Trophoblast cell (in vitro differentiated cells and primary cell): ENCODE data around the gene JAKMIP1.

Experiments
- DNase-seq, 2 donors: peaks; one replicate each; pipeline ENCODE4 v3.0.0-alpha.2; 2016
- H2AFZ ChIP-seq: 2 replicates; pipeline ENCODE4 v1.6.1; 2013; ENCODE audit warnings: low read length, moderate library complexity, mild to moderate bottlenecking; ENCODE audit not compliant: insufficient read depth, poor library complexity
- H2AK5ac ChIP-seq: 2 replicates; pipeline ENCODE4 v1.6.1; 2013; ENCODE audit warnings: mild to moderate bottlenecking, low read length
- H2BK120ac ChIP-seq: 2 replicates; pipeline ENCODE4 v1.6.1; 2013; ENCODE audit warnings: low read length, mild to moderate bottlenecking, moderate library complexity; ENCODE audit not compliant: insufficient read depth, poor library complexity
- H2BK12ac ChIP-seq: 2 replicates; pipeline ENCODE4 v1.6.1; 2013; ENCODE audit warnings: mild to moderate bottlenecking, low read length, moderate library complexity
- H2BK5ac ChIP-seq: 2 replicates; pipeline ENCODE4 v1.6.1; 2013; ENCODE audit warnings: low read length, low read depth, moderate library complexity, mild to moderate bottlenecking; ENCODE audit not compliant: poor library complexity
- H3K14ac ChIP-seq: 2 replicates; pipeline ENCODE4 v1.6.1; 2013; ENCODE audit warnings: mild to moderate bottlenecking, low read length
- H3K18ac ChIP-seq: 2 replicates; pipeline ENCODE4 v1.6.1; 2013; ENCODE audit warnings: mild to moderate bottlenecking, low read length
- H3K23ac ChIP-seq: 2 replicates; pipeline ENCODE4 v1.6.1; 2013; ENCODE audit warnings: low read length
- H3K27ac ChIP-seq: 2 replicates; pipeline ENCODE4 v1.5.1; 2013; ENCODE audit warnings: low read depth, mild to moderate bottlenecking, inconsistent platforms, low read length, moderate library complexity
- H3K27me3 ChIP-seq: 2 replicates; pipeline ENCODE4 v1.6.1; 2013; ENCODE audit warnings: inconsistent platforms, mild to moderate bottlenecking, low read length, moderate library complexity; ENCODE audit not compliant: insufficient read depth
- H3K36me3 ChIP-seq, 2 experiments: 1 replicate in 1 of 2; 2 replicates in 1 of 2; pipeline ENCODE4 v1.6.1; 2013; ENCODE audit warnings: low read length in 2 of 2, mild to moderate bottlenecking in 2 of 2, moderate library complexity in 1 of 2; ENCODE audit not compliant: insufficient read depth in 2 of 2, control insufficient read depth in 1 of 2
- H3K4ac ChIP-seq: 2 replicates; pipeline ENCODE4 v1.6.1; 2013; ENCODE audit warnings: low read depth, mild to moderate bottlenecking, low read length, moderate library complexity
- H3K4me1 ChIP-seq, 2 experiments: 1 replicate in 1 of 2; 2 replicates in 1 of 2; pipeline ENCODE4 v1.6.1; 2013; ENCODE audit warnings: low read length in 2 of 2, mild to moderate bottlenecking in 2 of 2, moderate library complexity in 1 of 2; ENCODE audit not compliant: insufficient read depth in 2 of 2, control insufficient read depth in 1 of 2
- H3K4me2 ChIP-seq: 2 replicates; pipeline ENCODE4 v1.6.1; 2013; ENCODE audit warnings: inconsistent platforms, mild to moderate bottlenecking, low read length, moderate library complexity
- H3K4me3 ChIP-seq: 2 replicates; pipeline ENCODE4 v1.5.1; 2013; ENCODE audit warnings: mild to moderate bottlenecking, low read depth, low read length, inconsistent platforms
- H3K79me1 ChIP-seq: one replicate; pipeline ENCODE4 v1.6.1; 2013; ENCODE audit warnings: low read length
- H3K79me2 ChIP-seq: 2 replicates; pipeline ENCODE4 v1.6.1; 2013; ENCODE audit warnings: low read length, mild to moderate bottlenecking; ENCODE audit not compliant: control insufficient read depth, insufficient read depth, poor library complexity
- H3K9ac ChIP-seq: 2 replicates; pipeline ENCODE4 v1.6.1; 2013; ENCODE audit warnings: mild to moderate bottlenecking, low read length
- H3K9me3 ChIP-seq: 2 replicates; pipeline ENCODE4 v1.6.1; 2013; ENCODE audit warnings: low read depth, mild to moderate bottlenecking, control low read depth, inconsistent platforms, low read length; ENCODE audit not compliant: insufficient read depth
- H4K12ac ChIP-seq: 2 replicates; pipeline ENCODE4 v1.6.1; 2013; ENCODE audit warnings: low read depth, mild to moderate bottlenecking, low read length, moderate library complexity
- H4K8ac ChIP-seq: 2 replicates; pipeline ENCODE4 v1.6.1; 2013; ENCODE audit warnings: low read depth, mild to moderate bottlenecking, low read length, moderate library complexity
- H4K91ac ChIP-seq: one replicate; pipeline ENCODE4 v1.6.1; 2013; ENCODE audit warnings: low read depth, mild to moderate bottlenecking, low read length, moderate library complexity
- WGBS: extraction: QIAGEN DNeasy Blood & Tissue Kit; methylation state at CpG from one replicate; pipeline ENCODE4 v1.1.7; 2013; ENCODE audit warnings: missing lambda C conversion rate; ENCODE audit not compliant: insufficient read length, insufficient coverage; ENCODE audit errors: extremely low coverage; 5-methylcytosine and 5-hydroxymethylcytosine counted together

The JAKMIP1 gene

DNA sequence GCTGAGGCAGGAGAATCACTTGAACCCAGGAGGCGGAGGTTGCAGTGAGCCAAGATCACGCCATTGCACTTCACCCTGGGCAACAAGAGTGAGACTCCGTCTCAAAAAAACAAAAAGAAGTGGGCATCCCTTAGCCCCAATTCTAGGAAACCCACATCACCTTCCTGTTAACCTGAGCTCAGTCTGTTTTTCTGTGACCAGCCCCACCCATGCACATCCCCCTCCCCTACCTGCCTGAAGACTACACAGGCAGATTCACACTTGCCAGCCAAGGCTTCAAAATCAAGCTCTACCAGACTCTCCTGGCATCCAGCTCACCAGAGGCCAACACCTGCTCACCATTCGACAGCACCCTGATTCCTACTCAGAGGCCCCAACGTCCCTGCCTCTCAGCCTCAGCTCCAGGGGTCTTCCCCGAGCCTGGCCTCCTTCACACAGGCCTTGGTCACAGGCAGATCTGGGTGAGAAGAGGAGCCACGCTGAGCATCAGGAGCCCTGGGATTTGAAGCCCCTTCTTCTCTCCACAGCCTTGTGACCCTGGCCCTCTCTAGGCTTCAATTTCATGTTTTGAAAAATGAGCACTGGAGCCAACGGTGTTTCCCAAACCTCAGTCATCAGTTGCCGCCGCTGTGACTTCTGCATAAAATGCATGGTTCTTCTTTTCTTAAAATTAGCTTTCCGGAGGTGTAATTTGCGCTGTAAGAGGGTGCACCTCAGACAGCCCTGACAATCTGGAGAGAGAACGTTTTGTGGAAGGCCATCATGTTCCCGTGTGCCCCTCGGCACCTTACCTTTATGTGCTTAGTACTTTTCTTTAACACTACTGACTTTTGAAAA is 47.3 kb downstream of the JAKMIP1 start:
- no peak overlapping the region for H3K4ac ChIP-seq
- no peak overlapping the region for H3K4me3 ChIP-seq
- H3K27ac ChIP-seq: no peak overlapping the region
- no peak overlapping the region for H3K9ac ChIP-seq
- H4K12ac ChIP-seq: no peak overlapping the region
- no peaks in the 10 kb centered on the region for H3K27me3 ChIP-seq
- H3K36me3 ChIP-seq: no peaks in the 10 kb centered on the region
- no peak overlapping the region for H2AFZ ChIP-seq
- H3K9me3 ChIP-seq: peaks cover 1% of the 10 kb centered on the region
- H3K23ac ChIP-seq: no peak overlapping the region
- no peak overlapping the region for H4K8ac ChIP-seq
- H2BK5ac ChIP-seq: no peak overlapping the region
- H2BK120ac ChIP-seq: no peak overlapping the region
- H4K91ac ChIP-seq: no peak overlapping the region
- no peak overlapping the region for H2AK5ac ChIP-seq
- H3K79me2 ChIP-seq: no peaks in the 10 kb centered on the region
- H3K79me1 ChIP-seq: no peaks in the 10 kb centered on the region
- no CpG with 5 or more reads among the region's 15 CpGs for WGBS
- H3K18ac ChIP-seq: no peak overlapping the region
- H3K4me2 ChIP-seq: no peak overlapping the region
- no peak overlapping the region for H3K14ac ChIP-seq
- no peaks in the 10 kb centered on the region for H3K4me1 ChIP-seq
- H2BK12ac ChIP-seq: no peak overlapping the region
- DNase-seq: no peak

DNA sequence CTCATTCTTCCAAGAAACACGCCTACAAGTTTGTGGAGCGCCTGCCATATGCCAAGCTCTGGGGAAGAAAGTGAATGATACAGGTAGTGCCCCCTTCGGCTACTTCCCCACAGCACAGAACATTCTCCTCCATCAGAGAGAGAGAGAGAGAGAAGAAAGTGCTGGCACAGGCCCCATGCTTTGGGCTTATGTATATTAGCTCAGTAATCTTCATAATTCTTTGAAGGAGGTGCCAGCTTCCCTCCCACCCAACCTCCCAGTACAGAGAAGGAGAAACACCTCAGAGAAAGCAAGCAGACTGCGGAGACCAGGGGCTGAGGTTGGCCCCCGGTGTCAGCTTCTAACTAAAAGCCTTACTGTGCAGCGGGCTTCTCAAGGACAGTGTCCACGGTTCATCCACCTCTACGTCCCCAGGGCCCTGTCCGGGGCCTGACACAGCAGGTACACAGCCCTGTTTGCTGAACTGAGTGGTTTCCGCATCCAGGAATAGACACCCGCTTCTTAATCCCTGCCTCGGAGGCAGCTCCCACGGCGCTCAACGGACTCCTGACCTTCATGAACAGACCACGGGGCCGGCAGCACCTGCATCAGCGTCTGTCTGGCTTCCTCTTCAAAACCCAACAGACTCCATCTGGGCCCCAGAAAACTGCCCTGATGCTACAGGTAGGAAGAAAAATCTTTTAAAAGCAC is 50.2 kb downstream of the JAKMIP1 start:
- H2AFZ ChIP-seq: no peak overlapping the region
- H3K79me1 ChIP-seq: no peaks in the 10 kb centered on the region
- H4K12ac ChIP-seq: no peak overlapping the region
- H3K9me3 ChIP-seq: no peaks in the 10 kb centered on the region
- no peak overlapping the region for H3K18ac ChIP-seq
- no peak overlapping the region for H2BK120ac ChIP-seq
- no peak overlapping the region for H3K9ac ChIP-seq
- H4K91ac ChIP-seq: no peak overlapping the region
- H3K79me2 ChIP-seq: no peaks in the 10 kb centered on the region
- no peak overlapping the region for H2BK5ac ChIP-seq
- no peak overlapping the region for H3K4me3 ChIP-seq
- no peaks in the 10 kb centered on the region for H3K4me1 ChIP-seq
- WGBS: no CpG with 5 or more reads among the region's 18 CpGs
- no peak overlapping the region for H4K8ac ChIP-seq
- no peak overlapping the region for H3K27ac ChIP-seq
- no peaks in the 10 kb centered on the region for H3K27me3 ChIP-seq
- H3K14ac ChIP-seq: no peak overlapping the region
- no peak overlapping the region for H3K23ac ChIP-seq
- no peak overlapping the region for H3K4ac ChIP-seq
- H2AK5ac ChIP-seq: no peak overlapping the region
- no peaks in the 10 kb centered on the region for H3K36me3 ChIP-seq
- no peak for DNase-seq
- no peak overlapping the region for H2BK12ac ChIP-seq
- H3K4me2 ChIP-seq: no peak overlapping the region

GRCh38 chr4:6148506-6149205 is 51.7 kb downstream of the JAKMIP1 start:
- Histone ChIP-seq H2BK12ac (no peak overlapping the region), H3K27me3 (no peaks in the 10 kb centered on the region)
- no CpG with 5 or more reads among the region's 20 CpGs for WGBS

GRCh38 chr4:6147441-6147840 is 52.9 kb downstream of the JAKMIP1 start:
- H2BK5ac ChIP-seq: no peak overlapping the region
- H3K18ac ChIP-seq: no peak overlapping the region
- H3K27ac ChIP-seq: no peak overlapping the region
- H4K8ac ChIP-seq: no peak overlapping the region
- no peak overlapping the region for H4K12ac ChIP-seq
- H3K9me3 ChIP-seq: no peaks in the 10 kb centered on the region
- no peak overlapping the region for H2AFZ ChIP-seq
- H3K23ac ChIP-seq: no peak overlapping the region
- no peak overlapping the region for H2AK5ac ChIP-seq
- no peaks in the 10 kb centered on the region for H3K4me1 ChIP-seq
- H4K91ac ChIP-seq: no peak overlapping the region
- no peak overlapping the region for H3K4ac ChIP-seq
- no peak overlapping the region for H3K14ac ChIP-seq
- no peaks in the 10 kb centered on the region for H3K36me3 ChIP-seq
- H2BK120ac ChIP-seq: no peak overlapping the region
- no peak for DNase-seq
- H3K27me3 ChIP-seq: no peaks in the 10 kb centered on the region
- no peak overlapping the region for H2BK12ac ChIP-seq
- no peaks in the 10 kb centered on the region for H3K79me1 ChIP-seq
- H3K9ac ChIP-seq: no peak overlapping the region
- no CpG with 5 or more reads among the region's 6 CpGs for WGBS
- no peak overlapping the region for H3K4me3 ChIP-seq
- H3K4me2 ChIP-seq: no peak overlapping the region
- H3K79me2 ChIP-seq: no peaks in the 10 kb centered on the region

More at GRCh38 chr4:6148506-6149205, 51.7 kb downstream of the JAKMIP1 start:
- Histone ChIP-seq H4K8ac (no peak overlapping the region), H3K4me1 (no peaks in the 10 kb centered on the region), H3K27ac (no peak overlapping the region), H3K79me1 (no peaks in the 10 kb centered on the region), H2BK120ac (no peak overlapping the region), H3K79me2 (no peaks in the 10 kb centered on the region), H3K23ac (no peak overlapping the region), H3K9me3 (no peaks in the 10 kb centered on the region), H3K36me3 (no peaks in the 10 kb centered on the region), H2BK5ac (no peak overlapping the region), H3K14ac (no peak overlapping the region), H3K4ac (no peak overlapping the region), H3K4me2 (no peak overlapping the region), H4K91ac (no peak overlapping the region), H3K18ac (no peak overlapping the region), H2AFZ (no peak overlapping the region), H4K12ac (no peak overlapping the region), H2AK5ac (no peak overlapping the region), H3K9ac (no peak overlapping the region), H3K4me3 (no peak overlapping the region)
- no peak for DNase-seq
